Measurements from ENCODE around the gene COMMD1.

DNA sequence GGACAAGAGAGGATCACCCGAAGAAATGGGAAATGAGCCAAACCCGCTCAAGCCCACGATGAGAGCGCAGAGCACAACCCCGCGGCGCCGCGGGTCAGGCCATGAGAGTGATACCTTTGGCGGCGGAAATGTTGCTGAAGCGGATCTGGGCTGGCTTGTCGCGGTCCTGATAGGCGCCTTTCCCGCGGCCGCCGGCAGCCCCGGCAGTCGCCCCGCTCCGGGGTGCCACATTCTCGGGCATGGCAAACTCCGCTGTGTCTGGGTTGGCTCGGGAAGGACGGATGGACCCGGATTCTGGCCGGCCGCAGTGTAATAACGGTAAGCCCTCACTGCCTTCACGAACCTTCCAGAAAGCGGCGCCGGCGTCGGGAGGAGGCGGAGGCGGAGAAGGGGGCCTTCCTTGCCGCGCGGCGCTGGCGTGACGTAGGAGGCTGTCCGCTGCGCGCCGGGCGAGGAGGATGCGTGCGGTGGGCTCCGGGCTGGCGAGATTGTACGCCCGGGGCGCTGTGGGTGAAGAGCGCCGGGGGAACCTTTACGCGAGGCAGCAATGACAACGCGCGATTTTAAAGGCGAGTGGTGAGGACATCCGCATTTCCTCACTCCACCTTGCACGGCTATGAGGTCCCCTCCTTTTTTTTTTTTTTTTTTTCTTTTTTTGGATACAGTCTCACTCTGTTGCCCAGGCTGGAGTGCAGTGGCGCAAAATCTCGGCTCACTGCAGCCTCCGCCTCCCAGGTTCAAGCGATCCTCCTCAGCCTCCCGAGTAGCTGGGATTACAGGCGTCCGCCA, 17.0 kb upstream of the COMMD1 start, which contains the start of gene CCT4:
- peak; percentile 97 for TF ChIP-seq POLR2AphosphoS5 (IDR thresholded peaks at IDR 0.05; ENCODE audit: low read depth, low read length)
- no peak for TF ChIP-seq TEAD4 (IDR thresholded peaks at IDR 0.05; ENCODE audit: borderline replicate concordance, insufficient read depth)
- no peak for TF ChIP-seq CTCF (IDR thresholded peaks at IDR 0.05)
- TF ChIP-seq, protein P1, sequence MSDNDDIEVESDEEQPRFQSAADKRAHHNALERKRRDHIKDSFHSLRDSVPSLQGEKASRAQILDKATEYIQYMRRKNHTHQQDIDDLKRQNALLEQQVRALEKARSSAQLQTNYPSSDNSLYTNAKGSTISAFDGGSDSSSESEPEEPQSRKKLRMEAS (IDR thresholded peaks at IDR 0.05; ENCODE audit: low read depth): peak; percentile 94
- no peak for TF ChIP-seq NFIC (IDR thresholded peaks at IDR 0.05; ENCODE audit: borderline replicate concordance)
- TF ChIP-seq ELF1 (IDR thresholded peaks at IDR 0.05): peak; percentile 73
- no peak for TF ChIP-seq RXRA (IDR thresholded peaks at IDR 0.05; ENCODE audit: borderline replicate concordance, low read depth)
- peak; percentile 59; the same call in 1 of the 2 replicates for TF ChIP-seq YY1 (IDR thresholded peaks at IDR 0.05; ENCODE audit: low read depth)
- no peak for TF ChIP-seq JUND (IDR thresholded peaks at IDR 0.05)
- peak; percentile 45; the same call in 1 of the 2 replicates for TF ChIP-seq REST (IDR thresholded peaks at IDR 0.05; ENCODE audit: low read depth, low read length)
